Colon (tissue), 2 donors: ENCODE measurements around the gene SLC34A3.

Experiments
- FAIRE-seq: peaks from 2 replicates; lab custom pipeline; 2012; peaks lifted over from hg19 to GRCh38; lab: Jason Lieb, UNC
- donor health status: control.
- donor health status: control.

SLC34A3 gene

DNA sequence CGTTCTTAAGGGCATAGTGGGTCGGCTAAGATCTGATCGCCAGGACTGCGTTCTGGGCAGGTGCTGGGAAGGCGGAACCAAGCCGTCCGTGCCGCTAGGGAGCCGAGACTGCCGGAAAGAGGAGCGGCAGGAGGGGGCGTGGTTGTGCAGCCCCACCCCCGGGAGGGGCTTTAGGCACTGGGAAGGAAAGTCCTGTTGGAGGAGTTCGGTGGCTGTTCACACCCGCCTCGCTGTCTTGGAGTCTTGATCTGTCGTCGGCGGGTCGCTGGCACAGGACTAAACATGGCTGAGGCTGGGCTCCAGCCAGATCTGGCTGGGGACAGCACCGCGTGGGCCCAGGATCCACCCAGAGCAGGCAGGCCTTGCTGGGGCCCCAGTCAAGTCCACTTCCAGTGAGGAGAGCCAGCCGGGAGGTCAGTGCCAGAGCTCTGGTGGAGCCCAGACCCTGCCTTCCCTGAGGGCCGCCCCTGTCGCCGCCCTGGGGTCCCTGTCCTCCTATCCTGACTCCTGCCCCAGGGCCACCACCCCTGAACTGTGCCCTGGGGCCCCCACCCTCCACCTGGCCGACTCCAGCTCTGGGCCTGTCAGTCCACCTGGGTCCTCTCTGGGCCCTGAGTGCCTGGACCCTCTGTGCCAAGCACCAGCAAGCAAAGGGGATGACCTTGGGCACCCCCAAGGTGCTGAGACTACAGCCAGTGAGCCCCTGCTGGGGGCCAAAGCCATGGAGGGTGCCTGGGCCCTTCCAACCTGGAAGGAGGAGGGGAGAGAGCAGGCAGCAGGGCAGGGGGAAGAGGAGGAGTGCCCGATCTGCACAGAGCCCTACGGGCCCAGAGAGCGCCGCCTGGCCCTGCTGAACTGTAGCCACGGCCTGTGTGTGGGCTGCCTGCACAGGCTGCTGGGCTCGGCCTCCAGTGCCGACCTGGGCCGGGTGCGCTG is 13.2 kb upstream of the SLC34A3 start:
- no peak for FAIRE-seq

DNA sequence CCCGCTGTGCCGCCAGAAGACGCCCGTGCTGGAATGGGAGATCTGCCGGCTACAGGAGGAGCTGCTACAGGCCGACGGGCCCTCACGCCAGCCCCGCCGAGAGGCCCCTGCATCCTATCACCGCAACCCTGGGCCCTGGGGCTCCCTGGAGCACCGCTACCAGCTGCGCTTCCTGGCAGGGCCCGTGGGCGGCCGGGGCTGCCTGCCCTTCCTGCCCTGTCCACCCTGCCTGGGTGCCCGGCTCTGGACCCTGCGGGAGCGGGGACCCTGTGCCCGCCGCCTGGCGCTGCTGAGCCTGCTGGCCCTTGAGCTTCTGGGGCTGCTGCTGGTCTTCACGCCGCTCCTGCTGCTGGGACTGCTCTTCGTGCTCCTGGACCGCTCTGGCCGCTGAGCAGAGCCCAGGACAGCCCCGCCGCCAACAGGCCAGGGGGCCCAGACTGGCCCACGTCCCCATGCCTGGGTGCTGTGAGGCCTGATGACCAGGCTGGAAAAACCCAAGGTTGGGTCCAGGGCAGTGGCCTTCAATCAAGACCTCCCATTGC is 12.4 kb upstream of the SLC34A3 start:
- FAIRE-seq, result no peak

DNA sequence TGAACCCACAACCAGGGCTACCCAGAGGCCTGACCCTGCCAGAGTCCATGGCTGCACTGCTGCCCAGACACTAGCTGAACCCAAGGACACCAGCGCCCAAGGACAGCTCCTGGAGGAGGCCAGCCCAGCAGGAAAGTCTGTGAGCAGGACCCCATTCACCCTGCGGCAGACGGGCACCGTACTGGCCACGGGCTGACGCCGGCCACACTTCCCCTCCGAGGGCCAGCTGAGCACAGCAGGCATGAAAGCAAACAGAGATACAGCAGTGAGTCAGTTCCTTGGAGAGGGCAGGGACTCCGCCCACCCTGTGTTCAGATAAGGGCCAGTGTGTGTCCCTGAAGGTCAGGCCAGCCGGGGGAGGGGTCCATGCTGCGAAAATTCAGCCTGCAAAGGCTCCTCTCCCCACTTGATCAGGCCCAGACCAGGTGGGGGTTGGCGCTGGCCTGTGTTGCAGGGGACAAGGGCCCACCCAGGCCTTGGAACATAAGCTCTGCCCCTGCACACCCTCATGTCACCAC is 11.9 kb upstream of the SLC34A3 start:
- no peak for FAIRE-seq

DNA sequence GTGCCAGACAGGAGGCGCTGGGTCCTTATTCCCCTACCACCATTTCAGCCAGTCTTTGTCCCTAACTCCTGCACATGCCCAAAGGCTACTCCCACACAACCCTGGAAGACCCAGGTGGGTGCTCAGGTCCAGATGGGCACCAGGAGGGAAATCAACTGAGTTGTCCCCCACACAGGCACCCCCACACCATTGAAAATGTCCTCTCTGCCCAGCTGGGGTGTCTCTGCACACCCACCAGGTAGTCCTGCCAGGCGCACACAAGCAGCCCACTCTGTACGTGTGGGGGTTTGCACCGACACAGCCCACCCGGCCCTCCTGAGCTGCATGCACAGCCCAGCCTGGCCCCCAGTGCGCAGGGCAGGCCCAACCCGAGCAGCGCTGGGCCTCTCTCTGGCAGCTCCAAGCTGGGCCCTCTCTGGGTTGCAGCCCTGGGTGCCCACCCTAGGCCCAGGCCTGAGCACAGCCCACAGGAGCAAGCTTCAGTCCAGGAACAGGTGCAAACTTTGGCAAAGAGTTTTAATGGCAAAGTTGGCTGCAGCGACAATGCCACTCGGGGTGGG is 10.9 kb upstream of the SLC34A3 start:
- no peak for FAIRE-seq

DNA sequence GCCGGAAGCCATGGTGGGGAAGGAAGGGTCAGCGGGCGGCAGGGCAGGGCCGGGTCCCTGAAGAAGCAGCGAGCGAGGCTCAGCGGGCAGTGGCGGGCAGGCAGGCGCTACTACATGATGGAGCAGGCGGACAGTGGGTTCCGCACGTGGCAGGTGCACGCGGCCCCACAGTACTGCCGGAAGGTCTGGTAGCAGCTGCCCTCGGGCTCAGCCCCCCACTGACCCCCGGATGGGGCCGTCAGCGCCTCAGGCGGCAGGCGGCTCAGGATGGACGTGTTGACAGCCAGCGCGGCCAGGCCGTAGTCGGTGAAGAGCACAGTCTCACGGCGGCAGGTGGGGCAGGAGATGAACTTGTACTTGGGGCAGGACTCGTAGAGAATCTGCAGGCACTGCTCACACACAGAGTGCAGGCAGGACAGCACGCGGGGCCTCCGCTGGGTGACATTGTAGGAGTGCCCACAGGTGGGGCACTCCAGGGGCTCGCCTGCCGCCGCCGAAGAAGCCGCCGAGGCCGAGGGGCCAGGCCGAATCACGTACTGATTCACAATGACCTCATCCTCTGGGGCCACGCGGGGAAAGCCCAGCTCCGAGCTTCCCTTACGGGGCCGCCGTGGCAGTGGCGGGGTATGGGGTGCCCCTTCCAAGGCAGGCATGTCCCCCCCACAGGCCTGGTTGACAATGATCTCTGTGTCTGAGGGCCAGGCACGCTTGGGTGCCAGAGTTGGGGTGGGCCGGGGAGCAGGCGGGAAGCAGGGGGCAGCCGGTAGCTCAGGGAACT is 10.2 kb upstream of the SLC34A3 start:
- no peak for FAIRE-seq

DNA sequence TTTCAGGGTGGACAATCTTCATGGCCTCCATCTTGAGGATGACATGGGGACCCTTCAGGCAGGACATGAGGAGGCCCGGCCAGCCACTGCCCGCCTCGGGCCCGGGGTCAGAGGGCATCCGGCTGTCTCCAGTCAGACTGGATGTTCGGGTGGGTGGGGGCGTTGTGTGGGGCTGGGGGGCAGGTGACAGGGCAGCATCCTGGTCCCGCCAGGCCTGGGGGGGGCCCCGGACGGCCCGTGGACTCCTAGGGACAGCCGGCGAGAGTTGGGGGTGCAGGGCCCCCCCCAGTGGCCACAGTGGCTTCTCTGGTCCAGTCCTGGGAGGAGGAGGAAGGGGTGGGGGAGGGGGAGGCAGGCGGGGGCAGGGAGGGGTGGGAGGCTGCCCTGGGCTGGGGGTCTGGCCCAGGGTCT is 9.6 kb upstream of the SLC34A3 start:
- FAIRE-seq, result no peak

DNA sequence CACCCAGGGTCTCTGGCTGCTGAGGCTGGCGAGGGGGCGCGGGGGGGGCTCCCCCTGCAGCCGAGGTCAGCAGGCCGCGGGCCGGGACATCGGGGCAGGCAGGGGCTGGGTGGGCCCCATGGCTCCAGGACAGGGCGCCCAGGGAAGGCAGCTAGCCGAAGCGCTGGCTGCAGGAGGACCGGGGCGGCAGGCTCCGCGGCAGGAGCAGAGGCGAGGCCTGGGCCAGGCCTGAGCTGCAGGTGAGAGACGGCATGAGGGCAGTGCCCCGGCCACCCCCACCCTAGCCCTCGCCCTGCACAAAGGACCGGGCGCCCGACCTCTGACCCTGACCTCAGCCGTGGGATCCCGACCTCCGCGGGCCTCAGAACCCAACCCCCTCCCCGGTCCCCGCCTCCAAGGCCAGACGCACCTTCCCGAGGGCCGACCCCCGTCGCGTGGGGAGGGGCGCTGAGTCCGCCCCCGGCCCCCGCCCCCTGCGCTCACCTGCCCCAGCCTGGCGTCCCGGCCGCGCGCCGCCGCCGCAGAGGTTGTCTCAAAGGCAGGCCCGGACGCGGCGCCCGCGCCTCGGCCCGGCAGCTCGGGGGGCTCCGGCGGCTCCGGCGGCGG is 9.1 kb upstream of the SLC34A3 start:
- FAIRE-seq, result no peak

DNA sequence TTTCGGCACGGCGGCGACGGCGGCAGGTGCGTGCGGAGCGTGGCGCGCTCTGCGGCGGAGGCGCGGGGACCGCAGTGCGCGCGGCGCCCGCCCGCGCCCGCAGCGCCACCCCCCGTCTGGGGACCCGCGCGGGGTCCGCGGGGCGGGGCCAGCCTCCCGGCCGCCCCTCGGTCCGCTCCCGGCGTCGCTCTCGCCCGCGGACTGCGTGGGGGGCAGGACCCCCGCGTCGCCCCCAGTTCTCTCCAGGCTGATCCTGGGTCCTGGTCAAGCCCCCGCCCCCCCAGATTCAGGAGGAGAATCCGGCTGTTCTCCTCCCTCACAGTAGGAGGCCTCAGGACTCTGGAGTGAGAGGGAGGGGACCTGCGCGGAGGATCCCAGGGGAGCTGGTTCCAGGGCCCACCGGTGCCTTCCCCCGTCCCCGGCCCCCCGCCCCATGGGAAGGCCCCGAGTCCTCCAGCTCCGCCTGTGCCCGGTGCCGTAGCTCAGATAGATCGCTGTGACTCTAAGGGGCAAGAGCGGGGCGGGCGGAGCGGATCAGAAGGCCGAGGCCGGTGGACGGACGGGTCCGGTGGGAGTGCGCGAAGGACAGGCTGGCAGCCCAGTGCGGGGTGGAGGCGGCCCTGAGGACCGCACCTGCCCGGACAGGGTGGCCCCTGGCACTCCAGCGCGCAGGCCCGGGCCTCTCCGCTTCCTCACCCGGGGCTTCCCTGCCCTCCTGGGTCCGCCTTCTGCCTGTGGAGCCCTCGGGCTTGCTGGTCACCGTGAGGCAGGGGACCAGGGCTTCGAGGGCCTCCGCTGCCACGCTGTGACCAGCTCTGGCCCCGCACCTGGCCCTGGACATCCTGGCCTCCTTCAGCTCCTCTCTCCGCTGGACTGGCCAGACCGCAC is 8.3 kb upstream of the SLC34A3 start, which contains the start of gene RNF208:
Gene RNF208, minus strand, starts transcription at position 51 of the 888 bp plus-strand sequence. CDS start 1,028 bp downstream, outside the sequence.
- no peak for FAIRE-seq

DNA sequence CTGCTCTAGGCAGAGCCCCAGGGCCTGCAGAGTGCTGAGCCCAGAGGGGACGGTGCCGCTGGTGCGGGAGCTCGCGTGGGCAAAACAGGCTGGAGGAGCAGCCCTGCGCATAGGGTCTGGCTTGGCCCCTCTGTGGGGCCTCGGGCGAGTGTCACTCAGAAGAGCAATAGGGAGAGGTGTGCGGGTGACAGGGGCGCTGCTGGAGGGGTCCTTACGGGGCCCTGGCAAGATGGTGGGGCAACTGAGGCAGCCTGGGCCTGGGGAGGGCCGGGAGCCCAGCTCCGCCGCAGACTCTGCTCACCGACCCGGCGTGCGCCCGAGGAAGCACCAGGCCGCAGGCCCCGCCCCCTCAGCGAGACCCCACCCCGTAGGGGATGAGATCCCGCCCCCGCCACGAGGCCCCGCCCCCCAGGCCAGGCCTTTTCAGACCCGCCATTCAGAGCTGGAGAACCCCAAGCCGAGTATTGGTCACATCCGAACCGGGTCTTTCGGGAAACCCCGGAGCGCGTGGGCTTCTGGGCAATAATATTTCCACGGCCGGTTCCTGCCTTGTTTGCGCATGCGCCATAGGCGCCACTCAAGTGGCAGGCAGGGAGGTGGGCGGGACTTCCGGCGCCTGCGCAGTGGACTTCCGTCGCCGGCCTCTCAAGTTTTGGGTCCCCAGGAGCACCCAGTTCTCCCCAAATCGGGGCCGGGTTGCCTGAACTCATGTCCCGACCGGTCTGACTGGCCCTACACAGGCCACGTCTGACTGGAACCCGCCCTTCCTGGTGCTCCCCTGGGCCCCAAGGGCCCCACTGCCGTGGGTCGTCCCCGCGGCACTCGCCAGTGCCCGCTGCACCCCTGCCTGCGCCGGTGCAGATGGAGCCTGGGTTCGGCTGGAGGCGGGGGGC is 7.4 kb upstream of the SLC34A3 start:
- FAIRE-seq, result peak; percentile 5

DNA sequence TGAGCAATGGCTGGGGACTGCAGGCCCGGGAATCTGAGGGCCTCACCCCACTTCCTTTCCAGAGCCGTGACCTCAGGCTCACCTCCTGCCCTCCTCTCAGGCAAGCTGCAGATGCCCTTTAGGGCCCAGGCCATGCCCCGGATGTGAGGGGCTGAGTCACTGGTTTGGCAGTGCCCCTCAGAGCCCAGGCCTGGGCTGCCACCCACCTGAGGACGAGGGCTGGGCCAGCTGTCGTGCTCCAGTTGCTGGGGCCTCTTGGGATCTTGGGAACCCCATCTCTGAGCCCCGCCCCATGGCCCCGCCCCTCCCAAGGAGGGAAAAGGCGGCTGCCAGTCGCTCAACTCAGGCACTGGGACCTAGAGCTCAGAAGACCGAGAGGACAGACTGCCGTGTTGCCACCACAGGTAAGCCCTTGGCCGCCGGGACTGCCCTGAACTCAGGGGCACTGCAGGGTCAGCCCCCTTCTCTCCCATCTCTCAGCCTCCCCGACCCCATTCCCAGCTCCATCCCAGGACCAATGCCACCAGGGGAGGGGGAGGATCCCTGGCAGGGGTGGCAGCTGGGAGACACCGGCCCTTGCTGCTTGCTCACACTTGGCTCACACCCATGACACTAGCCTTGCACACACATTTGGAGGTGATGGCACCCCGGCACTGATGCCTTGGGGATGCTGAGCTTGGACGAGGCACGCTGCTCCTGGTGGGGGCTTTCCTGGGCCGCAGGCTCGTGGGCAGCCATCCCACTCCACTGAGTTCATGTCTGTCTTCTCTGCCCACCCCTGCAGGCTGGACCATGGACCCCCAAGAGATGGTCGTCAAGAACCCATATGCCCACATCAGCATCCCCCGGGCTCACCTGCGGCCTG is 5.6 kb upstream of the SLC34A3 start, which contains the start of gene CYSRT1:
Gene CYSRT1, plus strand, starts transcription at position 345 of the 865 bp plus-strand sequence. Its CDS starts 448 bp downstream, at position 793.
- no peak for FAIRE-seq

DNA sequence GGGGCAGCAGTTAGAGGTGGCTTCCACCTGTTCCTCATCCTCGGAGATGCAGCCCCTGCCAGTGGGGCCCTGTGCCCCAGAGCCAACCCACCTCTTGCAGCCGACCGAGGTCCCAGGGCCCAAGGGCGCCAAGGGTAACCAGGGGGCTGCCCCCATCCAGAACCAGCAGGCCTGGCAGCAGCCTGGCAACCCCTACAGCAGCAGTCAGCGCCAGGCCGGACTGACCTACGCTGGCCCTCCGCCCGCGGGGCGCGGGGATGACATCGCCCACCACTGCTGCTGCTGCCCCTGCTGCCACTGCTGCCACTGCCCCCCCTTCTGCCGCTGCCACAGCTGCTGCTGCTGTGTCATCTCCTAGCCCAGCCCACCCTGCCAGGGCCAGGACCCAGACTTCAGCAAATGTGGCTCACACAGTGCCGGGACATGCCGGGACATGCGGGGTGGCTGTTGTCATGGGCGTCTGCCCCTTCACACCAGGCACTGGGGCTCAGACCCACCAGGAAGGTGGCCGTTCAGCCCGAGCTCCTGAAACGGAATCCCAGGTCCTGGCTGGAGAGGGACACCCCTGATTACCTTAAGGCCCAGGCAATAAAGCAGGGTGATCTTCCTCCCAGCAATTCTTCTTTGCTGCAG is 4.9 kb upstream of the SLC34A3 start:
- FAIRE-seq, result no peak

DNA sequence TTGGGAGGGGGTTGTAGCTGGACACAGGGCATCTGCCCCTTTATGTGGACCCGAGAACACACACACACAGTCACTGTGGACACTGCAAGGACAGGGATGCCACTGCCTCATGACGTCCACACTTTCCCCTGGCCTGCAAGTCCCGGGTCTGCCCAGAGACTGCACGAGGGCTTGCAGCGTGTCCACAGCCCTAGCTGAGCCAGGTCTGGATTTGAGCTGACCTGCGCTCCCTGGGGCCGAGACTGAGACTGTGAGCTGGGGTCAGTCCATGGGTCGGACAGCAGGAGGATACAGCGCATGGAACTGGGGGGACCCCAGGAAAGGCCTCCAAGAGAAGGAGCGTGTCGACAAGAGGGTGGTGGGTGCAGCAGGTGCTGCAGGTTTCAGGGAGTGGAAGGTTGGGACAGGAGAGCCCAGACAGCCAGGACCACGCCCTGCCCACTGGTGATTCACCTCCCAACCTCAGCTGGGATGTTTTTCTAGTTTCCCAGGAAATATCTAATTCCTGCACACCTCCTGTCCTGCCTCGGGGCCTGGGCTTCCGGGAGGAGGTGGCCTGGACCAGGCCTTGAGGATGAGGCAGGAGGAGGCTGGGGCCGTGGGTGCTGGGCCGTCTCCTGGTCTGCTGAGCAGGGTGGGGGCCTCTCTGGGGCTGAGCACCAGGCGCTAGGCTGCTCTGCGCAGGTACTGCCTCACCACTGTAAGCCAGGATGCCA is 4.2 kb upstream of the SLC34A3 start:
- no peak for FAIRE-seq

DNA sequence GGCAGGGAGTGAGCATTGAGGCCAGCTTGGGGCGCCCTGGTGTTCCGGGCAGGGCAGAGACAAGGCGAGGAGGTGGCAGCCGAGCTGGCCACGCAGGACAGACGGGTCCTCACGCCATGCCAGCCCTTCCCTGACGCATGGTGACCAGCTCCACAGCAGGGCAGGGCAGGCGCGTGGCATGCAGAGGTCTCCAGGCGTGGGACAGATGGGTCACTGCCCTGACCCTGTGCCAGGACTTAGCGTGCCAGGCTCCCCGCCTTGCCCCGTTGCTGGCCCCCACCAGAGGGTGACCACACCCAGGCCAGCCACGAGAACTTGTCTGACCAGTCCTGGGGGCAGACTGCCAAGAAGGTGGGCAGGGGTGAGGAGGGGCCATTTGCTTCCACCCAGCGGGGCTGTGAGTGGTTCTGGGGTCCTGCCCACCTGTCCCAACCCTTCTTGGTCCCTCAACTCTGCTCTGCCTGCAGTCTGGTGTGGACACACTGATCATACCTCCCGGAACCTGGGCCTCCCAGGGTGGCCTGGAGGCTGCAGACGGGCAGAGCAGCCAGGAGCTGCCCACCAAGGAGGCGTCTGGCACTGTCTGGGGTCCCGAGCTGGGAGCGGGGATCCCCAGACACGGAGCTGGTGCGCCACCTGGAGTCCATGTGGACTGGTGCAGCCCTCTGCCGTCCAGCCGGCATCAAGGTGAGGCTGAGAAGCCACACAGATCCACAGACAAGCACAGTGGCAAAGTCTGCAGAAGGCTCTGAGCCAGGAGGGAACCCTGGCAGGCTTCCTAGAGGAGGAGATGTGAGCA is 3.4 kb upstream of the SLC34A3 start, which contains the start of gene RNF224:
Gene RNF224, plus strand, starts transcription at position 449 of the 799 bp plus-strand sequence. CDS start 834 bp downstream, outside the sequence.
- no peak for FAIRE-seq

DNA sequence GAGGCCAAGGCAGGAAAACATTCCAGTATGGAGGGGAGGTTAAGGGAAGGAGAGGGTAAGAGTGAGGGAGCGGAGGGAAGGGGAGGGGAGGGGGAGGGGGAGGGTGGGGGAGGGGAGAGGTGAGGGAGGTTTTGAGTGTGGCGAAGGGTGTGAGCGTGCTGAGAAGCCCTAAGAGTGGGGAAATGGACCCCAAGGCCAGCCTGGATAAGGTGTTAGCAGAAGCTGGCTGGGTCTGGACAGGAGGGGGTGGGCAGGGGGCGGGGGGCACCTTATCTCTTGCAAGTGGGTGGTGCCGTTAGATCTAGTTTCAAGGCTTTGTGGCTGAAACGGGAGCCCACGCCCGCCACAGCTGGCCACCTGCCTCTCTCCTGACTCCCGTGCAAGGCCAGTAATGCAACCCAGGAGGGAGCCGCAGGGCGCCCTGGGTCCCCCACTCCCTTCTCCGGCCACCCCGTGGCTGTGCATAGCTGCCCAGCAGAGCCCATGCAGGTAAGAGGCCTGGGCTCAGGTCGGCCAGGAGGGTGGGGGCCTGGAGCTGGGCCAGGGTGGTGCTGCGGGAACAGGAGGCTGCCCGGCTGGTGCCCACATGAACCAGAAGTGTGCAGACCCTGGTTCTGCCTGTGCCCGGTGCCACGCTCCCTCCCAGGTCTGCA is 2.7 kb upstream of the SLC34A3 start:
- no peak for FAIRE-seq

DNA sequence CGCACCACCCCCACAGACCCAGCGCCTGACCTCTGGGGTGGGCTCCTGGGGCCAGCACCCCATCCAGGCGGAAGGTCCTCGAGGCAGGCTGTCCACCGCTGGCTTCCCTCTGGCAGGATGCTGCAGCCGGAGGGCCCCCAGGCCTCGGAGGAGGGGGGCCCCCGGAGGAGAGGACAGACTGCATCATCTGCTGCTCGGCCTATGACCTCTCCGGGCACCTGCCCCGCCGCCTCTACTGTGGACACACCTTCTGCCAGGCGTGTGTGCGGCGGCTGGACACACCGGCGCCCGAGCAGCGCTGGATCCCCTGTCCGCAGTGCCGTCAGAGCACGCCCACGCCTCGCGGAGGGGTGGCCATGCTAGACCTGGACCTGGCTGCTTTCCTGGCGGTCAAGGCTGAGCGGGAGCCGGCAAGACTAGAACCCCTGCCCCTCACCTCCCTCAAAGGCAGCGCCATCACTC is 2.2 kb upstream of the SLC34A3 start:
- FAIRE-seq, result no peak
